T-helper 1 cell treated with Interleukin-12 subunit alpha and Interleukin-12 subunit beta and Interleukin-4 antibody, amounts not matched to agents 30 μg/mL and 1 μg/mL, for 36 hours (primary cell): ENCODE results near the gene ELF1.
"Not testable (repeated sequence)": the region's sequence is repeated elsewhere in the genome, so short reads cannot be mapped to it uniquely, and the experiment has no call there.

Experiments used
- H3K27ac Mint-ChIP-seq: one replicate; pipeline ENCODE4 v1.8.0; 2021; ENCODE audit warnings: mild to moderate bottlenecking, mixed read lengths
- H3K27me3 Mint-ChIP-seq: one replicate; pipeline ENCODE4 v1.8.0; 2021; ENCODE audit warnings: low read depth, mixed read lengths
- H3K36me3 Mint-ChIP-seq: one replicate; pipeline ENCODE4 v1.8.0; 2021; ENCODE audit warnings: low read depth, mixed read lengths
- H3K4me1 Mint-ChIP-seq: one replicate; pipeline ENCODE4 v1.8.0; 2021; ENCODE audit warnings: low read depth, mixed read lengths
- H3K4me3 Mint-ChIP-seq: one replicate; pipeline ENCODE4 v1.8.0; 2021; ENCODE audit warnings: mild to moderate bottlenecking, moderate library complexity, mixed read lengths
- H3K9me3 Mint-ChIP-seq: one replicate; pipeline ENCODE4 v1.8.0; 2021; ENCODE audit warnings: mixed read lengths

The ELF1 gene

GRCh38 chr13:40931719-40932118 is 87.4 kb downstream of the ELF1 start:
- H3K27ac Mint-ChIP-seq, result no peak overlapping the region
- no peaks in the 10 kb centered on the region for H3K27me3 Mint-ChIP-seq
- no peak overlapping the region for H3K4me3 Mint-ChIP-seq
- no peaks in the 10 kb centered on the region for H3K9me3 Mint-ChIP-seq
- H3K4me1 Mint-ChIP-seq, result peaks cover 16% of the 10 kb centered on the region
- peaks cover 36% of the 10 kb centered on the region for H3K36me3 Mint-ChIP-seq

- H3K9me3 Mint-ChIP-seq, H3K4me3 Mint-ChIP-seq, H3K27me3 Mint-ChIP-seq, H3K27ac Mint-ChIP-seq: not testable (repeated sequence)
- Mint-ChIP-seq H3K36me3 (peaks cover 36% of the 10 kb centered on the region), H3K4me1 (peaks cover 14% of the 10 kb centered on the region)
Measured at GRCh38 chr13:40929883-40930282, 89.2 kb downstream of the ELF1 start.

DNA sequence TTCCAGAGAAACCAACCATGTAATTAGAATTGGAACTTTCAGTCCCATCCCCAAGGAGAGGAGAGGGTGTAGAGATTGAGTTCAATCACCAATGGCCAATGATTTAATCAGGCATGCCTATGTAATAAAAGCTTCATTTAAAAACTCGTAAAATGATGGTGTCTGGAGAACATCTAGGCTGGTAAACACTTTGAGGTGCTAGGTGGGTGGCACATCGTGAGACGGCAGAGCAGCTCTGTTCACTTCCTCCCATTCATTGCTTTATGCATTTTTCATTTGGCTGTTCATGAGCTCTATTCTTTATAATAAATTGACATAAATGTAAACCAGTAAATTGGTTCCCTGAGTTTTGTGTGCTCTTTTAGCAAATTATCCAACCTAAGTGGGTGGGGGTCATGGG is 90.1 kb downstream of the ELF1 start:
- peaks cover 13% of the 10 kb centered on the region for H3K4me1 Mint-ChIP-seq
- peaks cover 34% of the 10 kb centered on the region for H3K36me3 Mint-ChIP-seq
- no peak overlapping the region for H3K27ac Mint-ChIP-seq
- no peaks in the 10 kb centered on the region for H3K27me3 Mint-ChIP-seq
- H3K9me3 Mint-ChIP-seq, result no peaks in the 10 kb centered on the region
- H3K4me3 Mint-ChIP-seq, result no peak overlapping the region

DNA sequence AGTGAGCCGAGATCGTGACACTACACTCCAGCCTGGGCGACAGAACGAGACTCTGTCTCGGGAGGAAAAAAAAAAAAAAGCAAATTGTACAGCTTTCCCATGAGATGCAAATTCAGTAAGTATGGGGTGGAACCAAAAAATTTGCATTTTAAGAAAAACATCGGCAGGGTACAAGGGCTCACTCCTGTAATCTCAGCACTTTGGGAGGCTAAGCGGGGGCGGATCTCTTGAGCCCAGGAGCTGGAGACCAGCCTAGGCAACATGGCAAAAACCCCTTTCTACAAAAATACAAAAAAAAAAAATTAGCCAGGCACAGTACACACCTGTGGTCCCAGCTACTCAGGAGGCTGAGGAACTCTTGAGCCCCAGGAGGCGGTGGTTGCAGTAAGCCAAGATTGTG is 91.2 kb downstream of the ELF1 start:
- peaks cover 25% of the 10 kb centered on the region for H3K36me3 Mint-ChIP-seq

GRCh38 chr13:40923867-40924266 is 95.2 kb downstream of the ELF1 start:
- Mint-ChIP-seq H3K27ac (no peak overlapping the region), H3K4me1 (peaks cover 14% of the 10 kb centered on the region), H3K27me3 (no peaks in the 10 kb centered on the region), H3K4me3 (no peak overlapping the region), H3K36me3 (peaks cover 8% of the 10 kb centered on the region), H3K9me3 (no peaks in the 10 kb centered on the region)

More for the DNA sequence above, 91.2 kb downstream of the ELF1 start:
- H3K27ac Mint-ChIP-seq, result no peak overlapping the region
- H3K4me3 Mint-ChIP-seq, result no peak overlapping the region
- peaks cover 4% of the 10 kb centered on the region for H3K4me1 Mint-ChIP-seq
- no peaks in the 10 kb centered on the region for H3K27me3 Mint-ChIP-seq
- no peaks in the 10 kb centered on the region for H3K9me3 Mint-ChIP-seq

GRCh38 chr13:40922437-40923040 is 96.6 kb downstream of the ELF1 start:
- Mint-ChIP-seq H3K4me1 (peaks cover 13% of the 10 kb centered on the region), H3K27me3 (no peaks in the 10 kb centered on the region), H3K27ac (peak overlapping the region; percentile 79), H3K36me3 (peaks cover 4% of the 10 kb centered on the region), H3K9me3 (no peaks in the 10 kb centered on the region), H3K4me3 (peak overlapping the region; percentile 72)

GRCh38 chr13:40920826-40921225 is 98.3 kb downstream of the ELF1 start:
- H3K9me3 Mint-ChIP-seq, result no peaks in the 10 kb centered on the region

DNA sequence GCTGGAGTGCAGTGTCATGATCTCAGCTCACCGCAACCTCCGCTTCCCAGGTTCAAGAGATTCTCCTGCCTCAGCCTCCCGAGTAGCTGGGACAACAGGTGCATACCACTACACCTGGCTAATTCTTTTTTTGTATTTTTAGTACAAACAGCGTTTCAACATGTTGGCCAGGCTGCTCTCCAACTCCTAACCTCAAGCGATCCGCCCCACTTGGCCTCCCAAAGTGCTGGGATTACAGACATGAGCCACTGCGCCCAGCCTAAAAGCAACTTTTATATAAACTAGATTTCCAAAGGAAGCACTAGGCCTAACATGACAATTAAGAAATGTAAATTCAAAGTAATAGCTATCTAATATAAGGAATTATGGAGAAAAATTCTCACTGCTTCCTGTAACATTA is 99.2 kb downstream of the ELF1 start:
- H3K27ac Mint-ChIP-seq, H3K27me3 Mint-ChIP-seq, H3K36me3 Mint-ChIP-seq, H3K4me3 Mint-ChIP-seq, H3K9me3 Mint-ChIP-seq: not testable (repeated sequence)
- peaks cover 17% of the 10 kb centered on the region for H3K4me1 Mint-ChIP-seq

More at GRCh38 chr13:40920826-40921225, 98.3 kb downstream of the ELF1 start:
- Mint-ChIP-seq H3K4me1 (peaks cover 17% of the 10 kb centered on the region), H3K36me3 (peaks cover 1% of the 10 kb centered on the region), H3K4me3 (peak overlapping the region; percentile 88), H3K27ac (peak overlapping the region; percentile 87), H3K27me3 (no peaks in the 10 kb centered on the region)

DNA sequence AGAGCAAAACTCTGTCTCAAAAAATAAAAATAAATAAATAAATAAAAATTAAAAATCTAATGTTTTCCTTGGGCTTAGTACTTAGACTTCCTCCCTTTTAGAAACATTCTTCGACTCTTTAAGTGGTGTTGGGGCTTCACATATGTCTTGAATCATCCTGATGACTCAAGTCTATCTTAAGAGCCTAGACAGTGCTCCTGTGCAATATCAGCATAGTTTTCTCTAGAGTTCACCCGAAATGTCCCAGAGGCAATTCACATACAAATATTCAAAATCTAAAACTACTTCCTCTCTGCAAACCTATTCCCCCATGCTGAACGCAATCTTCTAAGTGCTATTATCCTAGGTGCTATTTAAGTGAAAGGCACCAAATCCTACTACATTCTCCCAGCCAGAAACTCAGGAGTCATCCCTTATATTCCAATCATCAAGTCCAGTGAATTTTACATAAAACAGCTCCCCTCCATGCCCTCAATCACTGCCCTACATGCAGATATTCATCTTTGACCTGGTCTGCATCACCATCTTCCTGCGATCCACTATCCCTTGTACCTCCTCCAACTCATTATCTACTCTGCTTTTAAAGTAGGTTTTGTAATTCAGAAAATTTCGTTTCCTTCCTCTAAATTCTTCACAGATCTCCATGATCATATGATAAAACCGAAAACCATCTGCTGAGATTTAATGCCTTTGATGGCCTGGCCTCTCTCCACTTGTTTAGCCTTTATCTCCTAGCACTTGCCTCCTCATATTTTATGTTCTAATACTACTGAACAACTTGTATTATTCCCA is 102.7 kb downstream of the ELF1 start:
- no peak overlapping the region for H3K27ac Mint-ChIP-seq
- peaks cover 1% of the 10 kb centered on the region for H3K36me3 Mint-ChIP-seq
- no peaks in the 10 kb centered on the region for H3K9me3 Mint-ChIP-seq
- H3K4me1 Mint-ChIP-seq, result peaks cover 15% of the 10 kb centered on the region
- H3K27me3 Mint-ChIP-seq, result no peaks in the 10 kb centered on the region
- no peak overlapping the region for H3K4me3 Mint-ChIP-seq

- not testable (repeated sequence) for H3K27ac Mint-ChIP-seq
Measured at GRCh38 chr13:40914863-40915262, 104.3 kb downstream of the ELF1 start.

GRCh38 chr13:40911341-40911740 is 107.8 kb downstream of the ELF1 start:
- Mint-ChIP-seq H3K4me3 (no peak overlapping the region), H3K36me3 (no peaks in the 10 kb centered on the region), H3K4me1 (peaks cover 2% of the 10 kb centered on the region), H3K27me3 (no peaks in the 10 kb centered on the region), H3K9me3 (no peaks in the 10 kb centered on the region), H3K27ac (no peak overlapping the region)

More at GRCh38 chr13:40914863-40915262, 104.3 kb downstream of the ELF1 start:
- not testable (repeated sequence) for H3K9me3 Mint-ChIP-seq, H3K27me3 Mint-ChIP-seq, H3K4me1 Mint-ChIP-seq, H3K36me3 Mint-ChIP-seq, H3K4me3 Mint-ChIP-seq

DNA sequence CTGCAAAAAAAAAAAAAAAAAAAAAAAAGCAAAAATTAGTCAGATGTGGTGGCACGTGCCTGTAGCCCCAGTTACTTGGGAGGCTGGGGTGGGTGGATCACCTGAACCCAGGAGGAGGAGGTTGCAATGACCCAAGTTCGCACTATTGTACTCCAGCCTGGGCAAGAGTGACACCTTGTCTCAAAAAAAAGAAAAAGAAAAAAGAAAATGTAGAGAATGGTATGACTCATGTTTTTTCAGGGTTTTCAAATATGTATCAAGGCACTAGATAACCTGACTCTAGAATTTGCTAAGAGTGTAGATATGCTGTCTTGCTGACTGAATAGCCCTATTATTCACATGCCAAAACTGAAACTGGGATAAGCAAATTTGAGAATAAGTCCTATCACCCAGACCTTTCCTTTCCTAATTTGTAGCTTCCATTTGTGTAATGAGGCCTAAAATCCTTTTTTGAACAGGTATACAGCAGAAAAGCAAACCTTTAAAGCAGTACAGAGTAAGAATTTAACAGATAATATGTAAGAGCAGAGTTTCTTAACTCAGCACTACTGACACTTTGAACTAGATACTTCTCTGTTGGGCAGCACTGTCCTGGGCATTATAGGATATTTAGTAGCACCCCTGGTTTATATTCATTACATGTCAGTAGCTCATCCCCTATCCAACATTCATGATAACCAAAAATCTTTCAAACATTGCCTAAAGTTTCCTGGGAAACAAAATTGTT is 108.6 kb downstream of the ELF1 start:
- Mint-ChIP-seq H3K4me1 (peaks cover 2% of the 10 kb centered on the region), H3K9me3 (no peaks in the 10 kb centered on the region), H3K36me3 (no peaks in the 10 kb centered on the region), H3K4me3 (no peak overlapping the region), H3K27ac (no peak overlapping the region), H3K27me3 (no peaks in the 10 kb centered on the region)

DNA sequence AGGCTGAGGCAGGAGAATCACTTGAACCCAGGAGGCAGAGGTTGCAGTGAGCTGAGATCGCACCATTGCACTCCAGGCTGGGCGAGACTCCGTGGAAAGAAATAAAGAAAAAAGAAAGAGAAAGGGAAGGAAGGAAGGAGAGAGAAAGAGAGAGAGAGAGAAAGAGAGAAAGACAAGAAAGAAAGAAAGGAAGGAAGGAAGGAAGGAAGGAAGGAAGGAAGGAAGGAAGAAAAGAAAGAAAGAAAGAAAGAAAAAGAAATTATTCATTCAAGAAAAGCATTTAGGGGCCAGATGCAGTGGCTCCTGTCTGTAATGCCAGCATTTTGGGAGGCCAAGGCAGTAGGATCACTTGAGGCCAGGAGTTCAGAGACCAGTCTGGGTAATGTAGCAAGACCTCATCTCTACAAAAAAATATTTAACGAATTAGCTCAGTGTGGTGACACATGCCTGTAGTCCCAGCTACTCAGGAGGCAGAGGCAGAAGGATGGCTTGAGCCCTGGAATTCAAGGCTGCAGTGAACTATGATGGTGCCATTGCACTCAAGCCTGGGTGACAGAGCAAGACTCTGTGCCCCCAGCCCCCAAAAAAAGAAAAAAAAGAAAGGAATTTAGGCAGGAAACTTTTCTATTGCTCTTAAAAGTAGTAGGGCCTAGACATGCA is 109.4 kb downstream of the ELF1 start:
- not testable (repeated sequence) for H3K27ac Mint-ChIP-seq, H3K36me3 Mint-ChIP-seq, H3K4me1 Mint-ChIP-seq, H3K9me3 Mint-ChIP-seq, H3K27me3 Mint-ChIP-seq, H3K4me3 Mint-ChIP-seq

GRCh38 chr13:40908546-40908945 is 110.6 kb downstream of the ELF1 start:
- Mint-ChIP-seq H3K4me3 (no peak overlapping the region), H3K9me3 (no peaks in the 10 kb centered on the region), H3K36me3 (peaks cover 2% of the 10 kb centered on the region), H3K4me1 (no peaks in the 10 kb centered on the region), H3K27me3 (no peaks in the 10 kb centered on the region), H3K27ac (no peak overlapping the region)
